HCEC 1CT (cell line): Measurements from ENCODE around the gene CIAO2B.

ENCODE experiments used
- DNase-seq: peaks from one replicate; pipeline ENCODE4 v3.0.0-alpha.2; 2017

CIAO2B gene

GRCh38 chr16:66885491-66885890, 48.7 kb downstream of the CIAO2B start:
- no peak for DNase-seq

GRCh38 chr16:66882702-66883101, 51.5 kb downstream of the CIAO2B start:
- DNase-seq = no peak
